ENCODE measurements around the gene SLC43A2. TPM values are rescaled to one million over a fixed set of nuclear protein-coding genes. Genes with fewer than 3 reads are reported as not detected.

Gene SLC43A2
- total RNA-seq, 4 donors from 2014 or later = 4.8 to 11.8 (median 10.6) TPM

DNA sequence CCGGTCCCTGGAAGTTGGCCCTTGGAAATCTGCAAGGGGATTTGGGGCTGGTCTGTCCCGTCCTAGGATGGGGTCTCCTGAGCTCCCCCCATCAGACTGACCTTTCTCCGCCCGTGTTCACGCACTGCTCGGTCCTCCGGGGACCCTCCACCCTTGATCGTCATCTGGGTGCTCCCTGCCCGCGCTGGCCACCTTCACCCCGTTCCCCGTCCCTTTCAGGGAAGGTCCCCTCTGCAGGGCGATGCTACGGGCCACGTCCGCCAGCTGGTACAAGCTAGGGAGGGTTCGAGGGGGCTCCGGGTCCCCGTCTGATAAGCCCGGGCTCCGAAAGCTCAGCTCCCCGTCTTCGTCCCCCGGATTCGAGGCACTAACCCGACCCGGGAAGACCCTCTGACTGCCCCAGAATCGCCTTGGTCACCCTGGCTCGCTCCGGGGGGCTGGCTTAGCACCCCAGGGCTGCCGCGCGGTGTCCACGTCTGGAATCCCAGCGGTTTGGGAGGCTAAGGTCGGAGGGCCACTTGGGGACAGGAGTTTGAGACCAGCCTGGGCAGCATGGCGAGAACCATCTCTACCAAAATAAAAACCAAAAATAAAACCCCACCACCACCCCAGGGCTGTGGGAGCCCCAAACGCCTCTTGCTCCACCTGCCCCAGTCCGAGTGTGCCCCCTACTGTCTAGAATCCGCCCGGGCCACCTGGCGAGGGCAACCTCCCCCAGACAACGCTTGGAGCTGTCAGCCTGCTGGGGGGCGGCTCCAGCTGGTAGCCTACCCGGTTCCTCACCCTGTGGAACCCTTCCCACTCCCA is 1.1 kb upstream of the SLC43A2 start:
- H3K27ac ChIP-seq = peak overlapping the region; percentile 86
- H3K9me3 ChIP-seq = no peaks in the 10 kb centered on the region
- H3K27me3 ChIP-seq = no peaks in the 10 kb centered on the region
- H3K4me3 ChIP-seq = peak overlapping the region; percentile 86
- no peaks in the 10 kb centered on the region for H3K36me3 ChIP-seq
- DNase-seq (ENCODE audit: low spot score in 2 of 2) = no peak
- 4% methylated on average over 31 of the region's 45 CpGs for WGBS
- no peak for TF ChIP-seq EP300 (IDR thresholded peaks at IDR 0.05)
- TF ChIP-seq, protein P1, sequence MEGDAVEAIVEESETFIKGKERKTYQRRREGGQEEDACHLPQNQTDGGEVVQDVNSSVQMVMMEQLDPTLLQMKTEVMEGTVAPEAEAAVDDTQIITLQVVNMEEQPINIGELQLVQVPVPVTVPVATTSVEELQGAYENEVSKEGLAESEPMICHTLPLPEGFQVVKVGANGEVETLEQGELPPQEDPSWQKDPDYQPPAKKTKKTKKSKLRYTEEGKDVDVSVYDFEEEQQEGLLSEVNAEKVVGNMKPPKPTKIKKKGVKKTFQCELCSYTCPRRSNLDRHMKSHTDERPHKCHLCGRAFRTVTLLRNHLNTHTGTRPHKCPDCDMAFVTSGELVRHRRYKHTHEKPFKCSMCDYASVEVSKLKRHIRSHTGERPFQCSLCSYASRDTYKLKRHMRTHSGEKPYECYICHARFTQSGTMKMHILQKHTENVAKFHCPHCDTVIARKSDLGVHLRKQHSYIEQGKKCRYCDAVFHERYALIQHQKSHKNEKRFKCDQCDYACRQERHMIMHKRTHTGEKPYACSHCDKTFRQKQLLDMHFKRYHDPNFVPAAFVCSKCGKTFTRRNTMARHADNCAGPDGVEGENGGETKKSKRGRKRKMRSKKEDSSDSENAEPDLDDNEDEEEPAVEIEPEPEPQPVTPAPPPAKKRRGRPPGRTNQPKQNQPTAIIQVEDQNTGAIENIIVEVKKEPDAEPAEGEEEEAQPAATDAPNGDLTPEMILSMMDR (IDR thresholded peaks at IDR 0.05) = peak; percentile 1 to 50
- H3K4me1 ChIP-seq = peaks cover 48% of the 10 kb centered on the region

DNA sequence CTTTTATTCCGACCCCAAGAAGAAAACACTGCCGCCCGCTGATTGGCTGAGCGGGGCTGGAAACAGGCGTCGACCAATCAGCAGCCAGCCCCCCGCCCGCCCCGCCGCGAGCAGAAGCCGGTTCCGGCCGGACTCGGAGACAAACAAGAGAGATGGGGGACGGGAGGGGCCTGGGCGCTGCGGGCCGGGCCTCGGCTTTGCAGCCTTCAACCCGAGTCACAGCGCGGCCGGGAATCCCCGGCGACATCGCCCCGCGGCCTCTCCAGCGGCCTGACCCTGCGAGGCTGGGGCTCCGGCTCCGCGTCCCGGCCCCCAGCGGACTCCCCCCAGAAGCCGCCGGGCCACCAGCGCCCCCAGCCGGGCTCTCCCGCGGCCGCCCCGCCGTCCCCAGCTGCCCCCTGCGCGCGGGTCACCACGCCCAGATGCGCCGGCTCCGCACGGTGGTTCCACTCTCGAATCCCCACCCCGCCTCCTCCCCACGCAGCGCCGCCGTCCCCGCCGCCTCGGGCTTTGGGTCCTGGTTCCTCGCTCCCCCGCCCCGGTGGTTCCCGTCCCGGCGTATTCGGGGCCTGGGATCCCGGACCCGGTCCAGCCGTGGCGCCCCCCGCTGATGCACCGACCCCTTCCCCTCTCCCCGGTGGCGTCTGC is 346 bp upstream of the SLC43A2 start:
- Histone ChIP-seq H3K36me3 (no peaks in the 10 kb centered on the region), H3K27me3 (no peaks in the 10 kb centered on the region), H3K4me3 (peak overlapping the region; percentile 86), H3K27ac (peak overlapping the region; percentile 86), H3K4me1 (peaks cover 48% of the 10 kb centered on the region), H3K9me3 (no peaks in the 10 kb centered on the region)
- TF ChIP-seq, protein P1 (IDR thresholded peaks at IDR 0.05) = peak; percentile 9 to 32
- no peak for TF ChIP-seq EP300 (IDR thresholded peaks at IDR 0.05)
- TF ChIP-seq POLR2A (IDR thresholded peaks at IDR 0.05) = peak in 1 of 2 donors; percentile 8
- WGBS = 0% methylated on average over 2 of the region's 77 CpGs
- DNase-seq (ENCODE audit: low spot score in 2 of 2) = peak; percentile 96 to 98

GRCh38 chr17:1627182-1627981 is 1.3 kb downstream of the SLC43A2 start:
- TF ChIP-seq, protein P1 (IDR thresholded peaks at IDR 0.05) = no peak
- TF ChIP-seq POLR2AphosphoS5 (IDR thresholded peaks at IDR 0.05) (no peak), POLR2A (IDR thresholded peaks at IDR 0.05) (peak in 1 of 2 donors; percentile 29), EP300 (IDR thresholded peaks at IDR 0.05) (no peak)
- Histone ChIP-seq H3K36me3 (no peaks in the 10 kb centered on the region), H3K27ac (peak overlapping the region; percentile 86), H3K4me1 (peaks cover 48% of the 10 kb centered on the region), H3K27me3 (no peaks in the 10 kb centered on the region), H3K4me3 (peak overlapping the region; percentile 86), H3K9me3 (no peaks in the 10 kb centered on the region)
- no peak for DNase-seq (ENCODE audit: low spot score in 2 of 2)
- WGBS = 22% methylated on average over 31 of the region's 39 CpGs

DNA sequence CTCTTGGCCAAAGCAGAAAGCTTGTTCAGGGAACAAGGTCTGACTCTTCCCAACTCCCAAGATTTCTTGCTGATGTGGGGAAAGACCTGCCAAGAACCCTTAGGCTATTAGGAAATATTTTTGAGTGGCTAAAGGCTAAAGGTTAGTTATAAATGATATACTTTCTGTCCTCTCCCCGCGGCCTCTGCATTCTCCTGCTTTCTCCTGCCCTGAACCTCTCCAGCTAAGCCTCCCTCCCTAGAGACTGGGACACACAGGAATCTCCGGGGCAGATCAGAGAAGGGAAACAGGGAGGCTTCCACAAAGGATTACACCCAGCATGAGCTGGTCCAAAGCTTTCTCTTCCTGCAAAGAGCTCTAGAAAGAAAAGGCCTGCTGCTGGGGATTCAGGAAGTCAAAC is 2.3 kb downstream of the SLC43A2 start:
- H3K27me3 ChIP-seq = no peaks in the 10 kb centered on the region
- no peaks in the 10 kb centered on the region for H3K9me3 ChIP-seq
- no peak overlapping the region for H3K4me3 ChIP-seq
- TF ChIP-seq POLR2AphosphoS5 (IDR thresholded peaks at IDR 0.05) (no peak), EP300 (IDR thresholded peaks at IDR 0.05) (no peak), POLR2A (IDR thresholded peaks at IDR 0.05) (no peak)
- TF ChIP-seq, protein P1 (IDR thresholded peaks at IDR 0.05) = no peak
- DNase-seq (ENCODE audit: low spot score in 2 of 2) = no peak
- 56% methylated on average over 3 of the region's 3 CpGs for WGBS
- H3K27ac ChIP-seq = peak overlapping the region; percentile 1
- peaks cover 48% of the 10 kb centered on the region for H3K4me1 ChIP-seq
- H3K36me3 ChIP-seq = no peaks in the 10 kb centered on the region

Measured in suprapubic skin (tissue), 4 donors.